ENCODE results near the gene PCLO.

- TF ChIP-seq GATA3 (IDR thresholded peaks at IDR 0.05; ENCODE audit: low read depth, low read length), result no peak
- no peak for TF ChIP-seq GATA2 (IDR thresholded peaks at IDR 0.05; ENCODE audit: low read depth, low read length)
These were observed 212.2 kb downstream of the PCLO start for GRCh38 chr7:82950436-82950835.

All from SH-SY5Y (cell line).